Chondrocyte (in vitro differentiated cells): ENCODE measurements around the gene THSD7B. TPM values are rescaled to one million over a fixed set of nuclear protein-coding genes. Genes with fewer than 3 reads are reported as not detected.
A peak's percentile ranks its signal among the peaks of the same experiment; 100 is the strongest.
"Not testable (repeated sequence)": the region's sequence is repeated elsewhere in the genome, so short reads cannot be mapped to it uniquely, and the experiment has no call there.

ENCODE experiments used
- DNase-seq: peaks from one replicate; pipeline ENCODE4 v3.0.0; 2021; ENCODE audit warnings: mixed read lengths, low spot score
- H3K27ac Mint-ChIP-seq: one replicate; pipeline ENCODE4 v1.8.0; 2021; ENCODE audit warnings: mild to moderate bottlenecking, moderate library complexity, mixed read lengths; ENCODE audit not compliant: unreplicated experiment
- H3K27me3 Mint-ChIP-seq: 2 replicates; pipeline ENCODE4 v1.8.0; 2021; ENCODE audit warnings: low read depth, mixed read lengths
- H3K36me3 Mint-ChIP-seq: 2 replicates; pipeline ENCODE4 v1.8.0; 2021; ENCODE audit warnings: low read depth, mixed read lengths
- H3K4me1 Mint-ChIP-seq: 2 replicates; pipeline ENCODE4 v1.8.0; 2021; ENCODE audit warnings: low read depth, mild to moderate bottlenecking, mixed read lengths
- H3K4me3 Mint-ChIP-seq: one replicate; pipeline ENCODE4 v1.8.0; 2021; ENCODE audit warnings: mild to moderate bottlenecking, moderate library complexity, mixed read lengths; ENCODE audit not compliant: unreplicated experiment
- H3K9me3 Mint-ChIP-seq: 2 replicates; pipeline ENCODE4 v1.8.0; 2021; ENCODE audit warnings: low read depth, mixed read lengths
- total RNA-seq: library from RNA; stranded (reverse); gene quantifications from 3 replicates; pipeline ENCODE4 v1.2.1, GENCODE V29; 2021
- TF ChIP-seq, protein P1 (sequence below): fragments of 200-600 bp; sonication (generic); IDR thresholded peaks from 2 replicates; pipeline ENCODE4 v1.5.0; 2021; ENCODE audit warnings: antibody characterized with exemption, mild to moderate bottlenecking, moderate library complexity

Gene THSD7B
- total RNA-seq, 1 donor from 2014 or later = not detected

- H3K9me3 Mint-ChIP-seq = no peaks in the 10 kb centered on the region
- DNase-seq = no peak
- H3K4me1 Mint-ChIP-seq = no peaks in the 10 kb centered on the region
- TF ChIP-seq, protein P1, sequence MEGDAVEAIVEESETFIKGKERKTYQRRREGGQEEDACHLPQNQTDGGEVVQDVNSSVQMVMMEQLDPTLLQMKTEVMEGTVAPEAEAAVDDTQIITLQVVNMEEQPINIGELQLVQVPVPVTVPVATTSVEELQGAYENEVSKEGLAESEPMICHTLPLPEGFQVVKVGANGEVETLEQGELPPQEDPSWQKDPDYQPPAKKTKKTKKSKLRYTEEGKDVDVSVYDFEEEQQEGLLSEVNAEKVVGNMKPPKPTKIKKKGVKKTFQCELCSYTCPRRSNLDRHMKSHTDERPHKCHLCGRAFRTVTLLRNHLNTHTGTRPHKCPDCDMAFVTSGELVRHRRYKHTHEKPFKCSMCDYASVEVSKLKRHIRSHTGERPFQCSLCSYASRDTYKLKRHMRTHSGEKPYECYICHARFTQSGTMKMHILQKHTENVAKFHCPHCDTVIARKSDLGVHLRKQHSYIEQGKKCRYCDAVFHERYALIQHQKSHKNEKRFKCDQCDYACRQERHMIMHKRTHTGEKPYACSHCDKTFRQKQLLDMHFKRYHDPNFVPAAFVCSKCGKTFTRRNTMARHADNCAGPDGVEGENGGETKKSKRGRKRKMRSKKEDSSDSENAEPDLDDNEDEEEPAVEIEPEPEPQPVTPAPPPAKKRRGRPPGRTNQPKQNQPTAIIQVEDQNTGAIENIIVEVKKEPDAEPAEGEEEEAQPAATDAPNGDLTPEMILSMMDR = no peak
- H3K27ac Mint-ChIP-seq = no peak overlapping the region
- H3K4me3 Mint-ChIP-seq = no peak overlapping the region
- peaks cover 3% of the 10 kb centered on the region for H3K27me3 Mint-ChIP-seq
- no peaks in the 10 kb centered on the region for H3K36me3 Mint-ChIP-seq
Measured at GRCh38 chr2:136741471-136741870, 23.9 kb upstream of the THSD7B start.

DNA sequence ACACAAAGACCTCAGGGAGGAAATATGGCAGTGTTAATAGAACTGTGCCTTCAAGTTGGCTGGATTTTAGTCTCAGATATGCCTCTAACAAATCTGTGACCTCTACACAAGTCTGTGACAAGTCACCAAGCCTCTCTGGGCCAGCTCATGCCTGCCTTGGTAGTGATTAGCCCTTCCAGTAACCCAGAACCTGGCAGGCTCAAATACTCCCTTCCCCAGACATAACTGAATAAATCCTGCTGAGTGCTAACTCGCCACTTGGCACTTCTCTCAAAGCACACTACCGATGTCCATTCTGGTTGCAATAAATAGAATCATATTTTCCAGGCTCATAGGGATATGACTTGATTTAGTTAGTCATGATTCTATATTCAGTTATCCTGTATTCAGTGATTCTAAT, 15.3 kb upstream of the THSD7B start:
- no peaks in the 10 kb centered on the region for H3K4me1 Mint-ChIP-seq
- H3K9me3 Mint-ChIP-seq = no peaks in the 10 kb centered on the region
- DNase-seq = no peak
- peaks cover 1% of the 10 kb centered on the region for H3K27me3 Mint-ChIP-seq
- no peak overlapping the region for H3K4me3 Mint-ChIP-seq
- no peak overlapping the region for H3K27ac Mint-ChIP-seq
- H3K36me3 Mint-ChIP-seq = no peaks in the 10 kb centered on the region
- TF ChIP-seq, protein P1 = no peak

DNA sequence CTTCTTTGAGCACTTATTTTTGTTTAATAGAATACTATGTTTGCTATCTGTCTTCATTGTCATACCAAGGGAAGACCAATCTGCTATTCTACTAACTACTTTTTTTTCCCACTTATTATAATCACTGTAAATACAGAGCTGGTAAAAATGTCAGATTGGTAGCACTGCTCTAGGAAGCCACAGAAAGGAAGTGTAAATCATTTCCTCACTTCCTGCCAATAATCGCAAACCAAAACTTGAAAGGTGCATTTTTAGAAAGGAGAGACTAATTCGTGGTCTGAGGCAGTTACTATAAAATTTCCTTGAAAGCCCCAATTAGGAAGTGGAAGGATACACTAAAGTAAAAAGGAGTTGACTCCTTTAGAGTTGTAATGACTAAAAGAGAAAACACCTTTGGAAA, 13.9 kb upstream of the THSD7B start:
- Mint-ChIP-seq H3K27ac (no peak overlapping the region), H3K27me3 (peaks cover 1% of the 10 kb centered on the region), H3K4me1 (no peaks in the 10 kb centered on the region), H3K9me3 (peaks cover 6% of the 10 kb centered on the region), H3K36me3 (no peaks in the 10 kb centered on the region), H3K4me3 (no peak overlapping the region)
- TF ChIP-seq, protein P1 = no peak
- no peak for DNase-seq

GRCh38 chr2:136758504-136758903, 6.8 kb upstream of the THSD7B start:
- not testable (repeated sequence) for H3K4me3 Mint-ChIP-seq, H3K27ac Mint-ChIP-seq, H3K36me3 Mint-ChIP-seq, DNase-seq, H3K4me1 Mint-ChIP-seq
- Mint-ChIP-seq H3K9me3 (peaks cover 12% of the 10 kb centered on the region), H3K27me3 (peaks cover 13% of the 10 kb centered on the region)

DNA sequence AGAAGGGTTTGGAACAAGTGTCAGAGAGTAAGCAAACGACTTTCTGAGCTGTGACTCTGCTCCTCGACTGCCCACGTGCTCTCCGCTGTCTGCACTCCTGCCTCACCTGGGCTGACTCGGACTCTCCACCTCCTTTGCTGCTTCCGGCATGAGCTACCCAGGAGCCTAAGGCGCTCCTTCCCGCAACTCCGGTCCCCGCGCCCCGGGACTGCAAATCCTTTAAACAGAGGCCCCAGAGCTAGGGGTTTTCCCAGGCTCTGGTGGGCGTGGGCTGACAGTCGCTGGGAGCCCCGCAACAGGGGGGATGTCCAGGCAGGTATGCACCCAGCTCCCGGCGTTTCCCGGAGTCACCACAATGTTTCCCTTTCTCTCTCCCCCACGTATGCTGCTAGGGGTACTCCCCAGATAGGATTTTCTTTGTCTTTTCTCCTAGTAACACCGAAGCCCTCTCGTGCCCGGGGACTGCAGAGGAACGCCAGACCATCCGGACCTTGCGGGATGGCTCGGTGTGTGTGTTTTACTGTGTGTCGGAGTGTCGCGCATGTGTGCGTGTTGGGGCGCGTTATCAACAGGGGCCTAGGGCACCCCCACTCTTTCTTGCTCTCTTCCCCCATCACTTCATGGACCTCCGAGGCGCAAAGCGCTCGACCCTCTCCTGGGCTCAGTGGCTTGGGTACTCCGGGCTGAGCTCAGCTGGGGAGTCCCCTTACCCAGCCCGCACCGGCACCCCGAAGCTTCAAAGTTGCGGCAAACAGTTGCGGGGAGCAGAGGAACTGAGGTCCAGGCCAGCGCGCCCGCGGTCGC, 691 bp upstream of the THSD7B start:
- H3K9me3 Mint-ChIP-seq = no peaks in the 10 kb centered on the region
- H3K4me3 Mint-ChIP-seq = peak overlapping the region; percentile 25
- no peak for DNase-seq
- peaks cover 14% of the 10 kb centered on the region for H3K4me1 Mint-ChIP-seq
- no peak overlapping the region for H3K27ac Mint-ChIP-seq
- no peaks in the 10 kb centered on the region for H3K36me3 Mint-ChIP-seq
- TF ChIP-seq, protein P1 = no peak
- peaks cover 60% of the 10 kb centered on the region for H3K27me3 Mint-ChIP-seq

DNA sequence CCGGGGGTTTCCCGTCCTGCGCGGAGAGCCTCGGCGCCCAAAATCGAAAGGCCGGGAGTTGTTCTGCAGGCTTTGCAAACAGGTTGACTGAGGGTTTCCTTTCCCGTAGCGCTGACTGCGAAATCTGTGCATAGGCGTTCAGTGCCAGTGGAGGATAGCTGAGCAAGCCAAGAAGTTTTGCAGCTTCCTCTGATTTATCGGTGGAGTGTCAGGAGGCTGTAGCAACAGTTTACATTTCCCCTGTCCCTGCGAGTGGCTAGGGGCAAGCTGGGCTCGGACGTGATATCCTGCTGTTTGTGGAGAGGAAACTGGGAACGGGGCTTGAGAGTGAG, 694 bp downstream of the THSD7B start:
- Mint-ChIP-seq H3K4me3 (peak overlapping the region; percentile 32), H3K4me1 (peaks cover 14% of the 10 kb centered on the region), H3K27ac (no peak overlapping the region)

More for the DNA sequence above, 694 bp downstream of the THSD7B start:
- H3K27me3 Mint-ChIP-seq = peaks cover 60% of the 10 kb centered on the region
- H3K36me3 Mint-ChIP-seq = no peaks in the 10 kb centered on the region
- DNase-seq = no peak
- TF ChIP-seq, protein P1 = no peak
- no peaks in the 10 kb centered on the region for H3K9me3 Mint-ChIP-seq
